HG02938 (cell line): ENCODE results near the gene ENOSF1.
A peak's percentile ranks its signal among the peaks of the same experiment; 100 is the strongest.

Experiments
- ATAC-seq: cut with Tn5 transposase; IDR thresholded peaks from one replicate; pipeline ENCODE4 v1.9.1; 2021; ENCODE audit warnings: mild to moderate bottlenecking, moderate library complexity; ENCODE audit not compliant: unreplicated experiment

ENOSF1 gene

GRCh38 chr18:676069-676468 lies 36.4 kb downstream of the ENOSF1 start:
- ATAC-seq, result no peak

DNA sequence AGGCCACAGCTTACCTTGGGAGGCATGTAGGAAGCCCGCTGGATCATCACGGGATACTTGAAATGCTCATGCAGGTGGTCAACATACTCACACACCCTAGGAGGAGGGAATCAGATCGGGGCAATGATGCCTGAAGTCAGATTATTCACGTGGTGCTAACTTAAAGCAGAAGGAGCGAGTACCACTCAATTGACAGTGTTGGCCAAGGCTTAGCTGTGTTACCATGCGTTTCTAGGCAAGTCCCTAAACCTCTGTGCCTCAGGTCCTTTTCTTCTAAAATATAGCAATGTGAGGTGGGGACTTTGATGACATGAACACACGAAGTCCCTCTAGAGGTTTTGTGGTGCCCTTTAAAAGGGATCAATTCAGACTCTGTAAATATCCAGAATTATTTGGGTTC lies 37.1 kb downstream of the ENOSF1 start:
- ATAC-seq, result no peak

DNA sequence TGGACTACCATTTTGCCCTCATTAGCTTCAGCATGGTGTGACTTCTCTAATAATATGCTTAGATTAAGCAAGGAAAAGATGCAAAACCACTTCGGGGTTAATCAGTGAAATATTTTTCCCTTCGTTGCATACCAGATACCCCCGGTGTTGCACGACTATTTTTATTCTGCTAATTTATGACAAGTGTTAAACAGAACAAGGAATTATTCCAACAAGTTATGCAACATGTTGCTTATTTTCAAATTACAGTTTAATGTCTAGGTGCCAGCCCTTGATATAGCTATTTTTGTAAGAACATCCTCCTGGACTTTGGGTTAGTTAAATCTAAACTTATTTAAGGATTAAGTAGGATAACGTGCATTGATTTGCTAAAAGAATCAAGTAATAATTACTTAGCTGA lies 38.7 kb downstream of the ENOSF1 start:
- no peak for ATAC-seq

DNA sequence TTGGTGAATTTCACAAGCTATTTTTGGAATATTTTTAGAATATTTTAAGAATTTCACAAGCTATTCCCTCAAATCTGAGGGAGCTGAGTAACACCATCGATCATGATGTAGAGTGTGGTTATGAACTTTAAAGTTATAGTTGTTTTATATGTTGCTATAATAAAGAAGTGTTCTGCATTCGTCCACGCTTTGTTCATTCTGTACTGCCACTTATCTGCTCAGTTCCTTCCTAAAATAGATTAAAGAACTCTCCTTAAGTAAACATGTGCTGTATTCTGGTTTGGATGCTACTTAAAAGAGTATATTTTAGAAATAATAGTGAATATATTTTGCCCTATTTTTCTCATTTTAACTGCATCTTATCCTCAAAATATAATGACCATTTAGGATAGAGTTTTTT lies 39.1 kb downstream of the ENOSF1 start:
- no peak for ATAC-seq

- no peak for ATAC-seq
Measured at GRCh38 chr18:671405-671804, 41.0 kb downstream of the ENOSF1 start.

GRCh38 chr18:670522-670921 lies 41.9 kb downstream of the ENOSF1 start:
- no peak for ATAC-seq

GRCh38 chr18:669077-669476 lies 43.4 kb downstream of the ENOSF1 start:
- ATAC-seq, result no peak

DNA sequence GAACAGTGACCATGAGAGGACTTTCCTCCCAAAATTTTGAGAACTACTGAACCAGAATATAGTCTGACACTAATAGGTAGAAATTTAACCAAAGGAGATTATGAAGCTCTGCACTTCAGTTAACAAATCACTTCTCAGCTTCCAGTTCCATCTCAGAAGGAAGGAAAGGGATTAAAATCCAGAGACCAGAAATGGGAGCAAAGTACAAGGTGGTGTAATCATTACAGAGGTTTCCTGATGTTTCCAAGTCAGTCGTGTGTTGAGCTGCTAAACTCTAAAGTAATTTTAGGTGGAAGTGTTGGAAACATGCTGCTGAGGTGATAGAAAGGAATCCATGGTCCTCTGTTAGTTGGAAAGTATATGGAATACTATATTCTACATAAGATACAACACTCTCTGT lies 44.2 kb downstream of the ENOSF1 start:
- no peak for ATAC-seq

- no peak for ATAC-seq
Measured at GRCh38 chr18:666628-667027, 45.8 kb downstream of the ENOSF1 start.

- no peak for ATAC-seq
Measured at GRCh38 chr18:666177-666576, 46.3 kb downstream of the ENOSF1 start.

GRCh38 chr18:662197-662596 lies 50.2 kb downstream of the ENOSF1 start:
- no peak for ATAC-seq

DNA sequence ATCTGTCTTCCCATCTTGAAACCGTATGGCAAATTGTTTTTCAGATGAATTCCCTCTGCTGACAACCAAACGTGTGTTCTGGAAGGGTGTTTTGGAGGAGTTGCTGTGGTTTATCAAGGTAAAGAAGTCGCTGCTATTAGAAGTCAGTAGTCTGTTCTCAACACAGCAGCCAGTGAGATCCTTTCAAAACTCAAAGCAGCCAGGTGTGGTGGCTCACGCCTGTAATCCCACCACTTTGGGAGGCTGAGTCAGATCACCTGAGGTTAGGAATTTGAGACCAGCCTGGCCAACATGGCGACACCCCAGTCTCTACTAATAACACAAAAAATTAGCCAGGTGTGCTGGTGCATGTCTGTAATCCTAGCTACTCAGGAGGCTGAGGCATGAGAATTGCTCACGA lies 52.8 kb downstream of the ENOSF1 start:
- ATAC-seq, result no peak

DNA sequence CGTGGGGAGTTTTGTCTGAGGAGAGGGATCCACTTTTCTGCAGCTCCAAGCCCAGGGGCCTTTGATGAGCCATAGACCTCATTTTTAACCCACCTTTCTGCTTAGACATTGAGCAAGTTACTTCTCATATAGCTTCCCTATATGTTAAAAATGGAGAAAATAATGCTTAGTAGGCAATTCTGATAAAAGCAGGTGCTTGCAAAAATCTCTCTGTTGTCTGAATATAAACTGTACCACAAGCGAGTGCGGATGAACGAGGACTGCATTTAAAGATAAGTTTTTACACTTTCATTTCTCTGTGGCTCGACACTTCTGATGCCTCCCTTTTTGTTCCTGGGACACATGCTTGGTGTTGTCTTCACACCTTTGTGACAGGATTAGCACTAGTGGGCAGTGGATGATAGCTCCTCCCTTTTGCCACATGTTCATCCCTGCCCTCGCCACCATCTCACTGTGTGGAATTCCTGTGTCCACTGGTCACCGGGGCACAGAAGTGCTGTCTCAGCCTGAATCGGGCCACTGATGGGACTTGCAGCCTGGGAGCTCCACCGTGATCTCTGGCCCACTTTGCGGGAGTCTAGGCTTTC lies 53.4 kb downstream of the ENOSF1 start:
- no peak for ATAC-seq

DNA sequence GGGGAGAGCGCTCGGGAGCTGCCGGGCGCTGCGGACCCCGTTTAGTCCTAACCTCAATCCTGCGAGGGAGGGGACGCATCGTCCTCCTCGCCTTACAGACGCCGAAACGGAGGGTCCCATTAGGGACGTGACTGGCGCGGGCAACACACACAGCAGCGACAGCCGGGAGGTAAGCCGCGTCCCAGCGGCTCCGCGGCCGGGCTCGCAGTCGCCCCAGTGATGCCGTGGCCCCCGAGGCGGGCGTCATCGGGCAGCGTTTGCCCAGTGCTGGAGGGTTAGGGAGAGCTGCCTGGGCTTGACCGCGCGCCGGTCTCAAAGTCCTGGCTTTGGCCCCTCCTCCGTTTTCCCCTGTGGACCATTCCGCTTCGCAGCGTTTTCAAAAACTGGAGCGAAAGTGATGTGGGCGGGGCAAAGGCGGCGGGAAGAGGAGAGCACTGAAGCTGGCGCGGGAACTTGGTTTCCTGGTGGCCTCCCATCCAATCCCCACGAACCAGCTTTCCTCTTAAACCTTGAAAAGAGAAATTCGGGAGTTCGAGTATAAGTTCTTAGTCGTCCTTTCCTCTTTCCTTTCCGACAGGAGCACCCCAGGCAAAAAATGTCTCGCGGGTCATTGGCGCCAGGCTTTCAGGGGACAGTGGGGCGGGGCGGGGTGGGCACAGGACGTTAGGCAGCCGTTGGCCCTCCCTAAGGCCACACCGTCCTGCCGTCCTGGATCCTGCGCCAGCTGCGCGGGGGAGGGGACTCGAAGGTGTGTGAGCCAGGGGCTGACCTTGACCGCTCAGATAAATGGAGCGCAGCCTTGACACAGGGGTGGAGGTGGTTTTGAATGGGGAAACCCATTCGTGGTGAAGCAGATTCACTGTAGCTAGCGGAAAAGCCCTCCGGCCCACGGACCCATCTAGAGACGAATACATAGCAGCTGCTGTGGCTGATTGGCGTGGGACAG lies 54.2 kb downstream of the ENOSF1 start:
- peak; percentile 45 for ATAC-seq

DNA sequence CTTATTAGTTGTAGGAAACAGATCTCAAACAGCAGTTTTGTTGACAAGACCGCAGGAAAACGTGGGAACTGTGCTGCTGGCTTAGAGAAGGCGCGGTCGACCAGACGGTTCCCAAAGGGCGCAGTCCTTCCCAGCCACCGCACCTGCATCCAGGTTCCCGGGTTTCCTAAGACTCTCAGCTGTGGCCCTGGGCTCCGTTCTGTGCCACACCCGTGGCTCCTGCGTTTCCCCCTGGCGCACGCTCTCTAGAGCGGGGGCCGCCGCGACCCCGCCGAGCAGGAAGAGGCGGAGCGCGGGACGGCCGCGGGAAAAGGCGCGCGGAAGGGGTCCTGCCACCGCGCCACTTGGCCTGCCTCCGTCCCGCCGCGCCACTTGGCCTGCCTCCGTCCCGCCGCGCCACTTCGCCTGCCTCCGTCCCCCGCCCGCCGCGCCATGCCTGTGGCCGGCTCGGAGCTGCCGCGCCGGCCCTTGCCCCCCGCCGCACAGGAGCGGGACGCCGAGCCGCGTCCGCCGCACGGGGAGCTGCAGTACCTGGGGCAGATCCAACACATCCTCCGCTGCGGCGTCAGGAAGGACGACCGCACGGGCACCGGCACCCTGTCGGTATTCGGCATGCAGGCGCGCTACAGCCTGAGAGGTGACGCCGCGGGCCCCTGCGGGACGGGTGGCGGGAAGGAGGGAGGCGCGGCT lies 55.0 kb downstream of the ENOSF1 start, which contains the start of gene TYMS:
Gene TYMS (plus strand): TSS at position 343 of the 690 bp plus-strand sequence. CDS start 90 bp downstream, at position 433.
- ATAC-seq, result peak; percentile 40

- no peak for ATAC-seq
Measured at GRCh38 chr18:655445-655844, 57.0 kb downstream of the ENOSF1 start.

GRCh38 chr18:654601-655000 lies 57.8 kb downstream of the ENOSF1 start:
- ATAC-seq, result no peak

DNA sequence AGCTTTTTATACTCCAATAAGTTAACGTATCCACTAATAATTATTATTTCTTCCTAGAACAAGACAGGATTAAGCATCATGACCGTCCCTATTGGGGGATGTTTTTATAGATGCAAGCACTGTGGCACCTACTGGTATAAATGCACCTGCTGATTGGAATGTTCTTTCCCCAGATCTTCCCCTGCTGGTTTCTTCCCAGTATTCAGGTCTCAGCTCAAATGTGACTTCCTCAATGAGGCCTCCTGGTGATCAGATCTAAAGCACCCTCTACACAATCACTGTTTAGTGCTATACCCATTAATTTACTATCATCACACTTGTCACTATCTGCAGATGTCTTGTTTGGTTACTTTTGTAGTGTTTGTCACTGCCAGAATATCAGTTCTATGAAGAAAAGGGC lies 58.9 kb downstream of the ENOSF1 start:
- no peak for ATAC-seq

GRCh38 chr18:652131-652530 lies 60.3 kb downstream of the ENOSF1 start:
- ATAC-seq, result no peak

DNA sequence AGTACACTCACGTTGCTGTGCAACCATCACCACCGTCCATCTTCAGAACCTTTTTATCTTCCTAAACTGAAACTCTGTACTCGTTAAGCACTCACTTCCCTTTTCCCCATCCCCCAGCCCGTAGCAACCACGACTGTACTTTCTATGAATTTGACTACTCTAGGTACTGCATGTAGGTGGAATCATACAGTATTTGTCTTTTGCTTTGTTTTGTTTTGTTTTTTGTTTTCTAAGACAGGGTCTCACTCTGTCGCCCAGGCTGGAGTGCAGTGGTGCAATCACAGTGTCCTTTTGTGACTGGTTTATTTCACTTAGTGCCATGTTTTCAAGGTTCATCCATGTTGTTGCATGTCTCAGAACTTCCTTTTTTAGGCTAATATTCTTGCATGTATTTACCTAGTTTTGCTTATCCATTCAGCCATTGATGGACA lies 62.0 kb downstream of the ENOSF1 start:
- peak; percentile 96 for ATAC-seq

DNA sequence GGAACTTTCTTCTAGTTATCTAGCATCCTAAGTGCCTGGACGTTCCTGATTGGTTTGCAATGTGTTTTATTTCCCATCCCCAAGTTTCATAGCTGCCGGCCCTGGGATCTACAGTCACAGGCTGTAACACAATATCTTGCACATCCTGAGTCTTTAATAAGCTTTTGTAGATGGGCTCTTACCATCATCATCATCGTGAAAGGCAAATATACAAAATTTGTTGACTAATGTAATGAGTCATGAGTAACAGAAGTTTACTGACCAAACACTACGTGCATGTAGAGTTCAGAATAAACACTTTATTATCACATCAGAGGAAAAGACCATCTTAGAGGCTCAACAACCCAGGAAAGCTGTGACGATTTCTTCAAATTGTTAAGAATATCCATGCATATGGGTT lies 63.1 kb downstream of the ENOSF1 start:
- ATAC-seq, result no peak

- ATAC-seq, result no peak
Measured at GRCh38 chr18:647304-647703, 65.1 kb downstream of the ENOSF1 start.
